Measurements from ENCODE around the gene KCNJ3.

DNA sequence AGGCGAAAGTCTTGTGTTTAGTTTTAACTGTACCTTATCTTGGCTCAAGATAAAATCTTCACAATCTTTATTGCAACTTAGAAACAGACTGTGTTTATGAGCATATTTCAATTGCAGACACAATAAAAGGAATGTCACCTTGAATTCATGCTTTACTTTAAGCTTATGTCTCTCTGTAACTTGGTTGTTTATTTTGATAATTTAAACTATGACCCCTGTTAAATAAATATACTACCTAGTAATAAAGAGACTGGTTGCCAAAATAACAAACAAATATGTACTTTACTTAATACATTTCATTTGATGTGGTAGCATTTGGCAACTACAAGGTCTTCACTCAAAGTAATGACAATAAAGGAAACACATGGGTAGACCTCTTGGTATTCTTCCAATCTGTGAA, 202.6 kb downstream of the KCNJ3 start:
- TF ChIP-seq POLR2AphosphoS5 (IDR thresholded peaks at IDR 0.05; ENCODE audit: borderline replicate concordance, low read depth, low read length) (no peak), EZH2 (IDR thresholded peaks at IDR 0.05) (no peak)

Data from SK-N-MC (cell line).